HCT116 (cell line): Measurements from ENCODE around the gene ARMC12. TPM values are rescaled to one million over a fixed set of nuclear protein-coding genes. Genes with fewer than 3 reads are reported as not detected.

Experiments used
- ATAC-seq: fragments of 200-7000 bp; cut with Tn5 transposase; 2 replicates; pipeline ENCODE4 v1.9.1; 2020; ENCODE audit warnings: mild to moderate bottlenecking, moderate library complexity
- BruUV-seq: library from RNA; stranded (reverse); fragments of 400-500 nt; replicated peaks from 2 replicates; lab custom pipeline; 2021; lab: Mats Ljungman, UMichigan
- CTCF ChIA-PET: fragments of 300-600 bp; sonication (Branson Sonifier 250); formaldehyde crosslinking; loops from one replicate; lab custom pipeline; 2021; ENCODE audit warnings: antibody characterized with exemption; lab: Charles Lee
- POLR2A ChIA-PET: fragments of 300-600, 350-600 bp; sonication (Branson Sonifier 250); formaldehyde crosslinking; loops from one replicate; lab custom pipeline; 2021; ENCODE audit warnings: antibody characterized with exemption; lab: Charles Lee
- RAD21 ChIA-PET, 2 experiments: fragments of 300-600 bp; sonication (Branson Sonifier 250); formaldehyde crosslinking; loops; one replicate each; lab custom pipeline; 2023; ENCODE audit warnings: low total read pairs in 2 of 2; ENCODE audit not compliant: uncharacterized antibody in 2 of 2, unreplicated experiment in 2 of 2, low non-redundant PET in 1 of 2; lab: Charles Lee
- DNase-seq: peaks from one replicate; pipeline ENCODE4 v3.0.0-alpha.2; 2010; ENCODE audit warnings: low read depth, low spot score
- H2AFZ ChIP-seq: fragments of 200-600 bp; shearing (Covaris generic), sonication (generic); 2 replicates; pipeline ENCODE4 v1.6.1; 2017; ENCODE audit warnings: low read depth, mixed run types, mixed read lengths, antibody characterized with exemption, low read length; ENCODE audit not compliant: poor library complexity, severe bottlenecking
- H3K27ac ChIP-seq: 2 replicates; pipeline ENCODE4 v1.5.1; 2012; ENCODE audit warnings: low read depth, low read length
- H3K27me3 ChIP-seq: fragments of 200-600 bp; sonication (generic); 2 replicates; pipeline ENCODE4 v1.6.1; 2016; ENCODE audit warnings: mixed run types, low read length, mixed read lengths; ENCODE audit not compliant: insufficient read depth
- H3K36me3 ChIP-seq, 2 experiments: fragments of 200-500 bp in 1 of 2; fragments of 200-600 bp in 1 of 2; sonication (Bioruptor generic) in 1 of 2; sonication (generic) in 1 of 2; 2 replicates each; pipeline versions ENCODE4 v1.5.1 to v1.6.1; 2014 to 2016; ENCODE audit warnings: low read length in 2 of 2, inconsistent platforms in 1 of 2, mixed read lengths in 1 of 2, mixed run types in 1 of 2; ENCODE audit not compliant: insufficient read depth in 2 of 2, control insufficient read depth in 1 of 2
- H3K4me1 ChIP-seq, 2 experiments: fragments of 200-600 bp in 1 of 2; sonication (generic) in 1 of 2; 2 replicates each; pipeline versions ENCODE4 v1.5.1 to v1.6.1; 2012 to 2017; ENCODE audit warnings: low read length in 2 of 2, inconsistent platforms in 1 of 2, mild to moderate bottlenecking in 1 of 2, mixed read lengths in 1 of 2, mixed run types in 1 of 2, moderate library complexity in 1 of 2; ENCODE audit not compliant: insufficient read depth in 2 of 2, control insufficient read depth in 1 of 2
- H3K4me2 ChIP-seq: fragments of 200-600 bp; sonication (generic); 2 replicates; pipeline ENCODE4 v1.6.1; 2017; ENCODE audit warnings: mixed run types, low read length, mixed read lengths
- H3K4me3 ChIP-seq, 2 experiments: fragments of 200-600 bp in 1 of 2; sonication (generic) in 1 of 2; replicated peaks in 1 of 2; 2 replicates each; pipeline ENCODE4 v1.5.1; 2011 to 2016; ENCODE audit warnings: low read length in 2 of 2, control low read depth in 1 of 2, low read depth in 1 of 2, mild to moderate bottlenecking in 1 of 2, mixed read lengths in 1 of 2, mixed run types in 1 of 2
- H3K79me2 ChIP-seq: fragments of 200-600 bp; sonication (generic); 2 replicates; pipeline ENCODE4 v1.6.1; 2017; ENCODE audit warnings: mild to moderate bottlenecking, mixed run types, low read length, moderate library complexity, mixed read lengths; ENCODE audit not compliant: insufficient read depth
- H3K9ac ChIP-seq: fragments of 200-600 bp; sonication (generic); 2 replicates; pipeline ENCODE4 v1.6.1; 2016; ENCODE audit warnings: low read length, mixed read lengths
- H3K9me2 ChIP-seq: fragments of 200-600 bp; sonication (generic), shearing (Covaris generic); 2 replicates; pipeline ENCODE4 v1.6.1; 2017; ENCODE audit warnings: mixed run types, mild to moderate bottlenecking, moderate library complexity; ENCODE audit not compliant: insufficient read depth
- H3K9me3 ChIP-seq, 2 experiments: fragments of 200-500 bp in 1 of 2; fragments of 200-600 bp in 1 of 2; sonication (Bioruptor generic) in 1 of 2; sonication (generic) in 1 of 2; 2 replicates each; pipeline ENCODE4 v1.6.1; 2014 to 2017; ENCODE audit warnings: low read length in 2 of 2, mixed read lengths in 2 of 2, inconsistent platforms in 1 of 2, low read depth in 1 of 2, mild to moderate bottlenecking in 1 of 2, mixed run types in 1 of 2, moderate library complexity in 1 of 2; ENCODE audit not compliant: control insufficient read depth in 1 of 2, insufficient read depth in 1 of 2
- H4K20me1 ChIP-seq: fragments of 200-600 bp; sonication (generic), shearing (Covaris generic); 2 replicates; pipeline ENCODE4 v1.6.1; 2017; ENCODE audit warnings: mixed run types, mild to moderate bottlenecking, moderate library complexity; ENCODE audit not compliant: insufficient read depth
- EZH2 ChIP-seq: fragments of 200-600 bp; sonication (generic); IDR thresholded peaks from 2 replicates; pipeline ENCODE4 v1.6.1; 2017; ENCODE audit warnings: antibody characterized with exemption, mixed run types
- FOSL1 ChIP-seq: IDR thresholded peaks from 2 replicates; pipeline ENCODE4 v1.6.1; 2012; ENCODE audit warnings: low read depth
- JUND ChIP-seq: IDR thresholded peaks from 2 replicates; pipeline ENCODE4 v1.6.1; 2012
- REST ChIP-seq: IDR thresholded peaks from 2 replicates; pipeline ENCODE4 v1.6.1; 2012; ENCODE audit warnings: low read depth
- SIN3A ChIP-seq: IDR thresholded peaks from 2 replicates; pipeline ENCODE4 v1.6.1; 2012; ENCODE audit warnings: low read depth
- SRF ChIP-seq: IDR thresholded peaks from 2 replicates; pipeline ENCODE4 v1.6.1; 2012; ENCODE audit warnings: low read depth
- YY1 ChIP-seq: IDR thresholded peaks from 2 replicates; pipeline ENCODE4 v1.6.1; 2011; ENCODE audit warnings: low read length, low read depth, moderate library complexity, mild to moderate bottlenecking; ENCODE audit not compliant: insufficient replicate concordance; ENCODE audit errors: extremely low read depth
- ZFX ChIP-seq: fragments of 450-650 bp; IDR thresholded peaks from 2 replicates; pipeline ENCODE4 v1.6.1; 2017
- ZNF274 ChIP-seq: fragments of 200-500 bp; sonication (Bioruptor generic); IDR thresholded peaks from 2 replicates; pipeline ENCODE4 v1.6.1; 2014; ENCODE audit warnings: mild to moderate bottlenecking, low read depth, low read length, inconsistent platforms
- intact Hi-C: fragments of 100-400 bp; cut with micrococcal nuclease; formaldehyde crosslinking; loops from 2 replicates; pipeline ENCODE4 v1.10.0; 2022
- total RNA-seq: library from RNA; stranded (reverse); gene quantifications from one replicate; pipeline ENCODE4 v1.2.1, GENCODE V29; 2021; ENCODE audit not compliant: unreplicated experiment

The ARMC12 gene
- total RNA-seq, 1 experiment from 2014 or later: 0.79 TPM

GRCh38 chr6:35717449-35718374 lies 19.1 kb upstream of the ARMC12 start:
- no TSS peak for BruUV-seq
- H3K36me3 ChIP-seq: no peaks in the 10 kb centered on the region
- H3K27ac ChIP-seq: no peak overlapping the region
- intact Hi-C loops: no loop called here
- no peak overlapping the region for H3K9ac ChIP-seq
- no peak overlapping the region for H3K4me2 ChIP-seq
- no peaks in the 10 kb centered on the region; the same call in 1 of the 2 replicates for H3K27me3 ChIP-seq
- no peak for TF ChIP-seq REST
- TF ChIP-seq ZNF274: no peak
- TF ChIP-seq JUND: no peak
- TF ChIP-seq EZH2: no peak
- TF ChIP-seq YY1: no peak
- no peak for TF ChIP-seq SRF
- no peak for TF ChIP-seq SIN3A
- TF ChIP-seq ZFX: no peak
- no peak for TF ChIP-seq FOSL1
- no peaks in the 10 kb centered on the region for H3K4me1 ChIP-seq
- no peaks in the 10 kb centered on the region for H3K79me2 ChIP-seq
- no peak overlapping the region for H2AFZ ChIP-seq
- CTCF ChIA-PET: no interaction called here
- ATAC-seq (no peak), DNase-seq (no peak)
- no peak overlapping the region for H3K4me3 ChIP-seq
- H3K9me2 ChIP-seq: no peaks in the 10 kb centered on the region
- no peaks in the 10 kb centered on the region for H3K9me3 ChIP-seq
- H4K20me1 ChIP-seq: no peaks in the 10 kb centered on the region
- POLR2A ChIA-PET: no interaction called here
- RAD21 ChIA-PET: no interaction called here
